HG03575 (cell line): ENCODE measurements around the gene MAJIN.

ENCODE experiments used
- ATAC-seq: cut with Tn5 transposase; IDR thresholded peaks from one replicate; pipeline ENCODE4 v1.9.1; 2021; ENCODE audit not compliant: unreplicated experiment, insufficient number of reproducible peaks, low FRiP score; ENCODE audit errors: extremely low read depth

Gene MAJIN

DNA sequence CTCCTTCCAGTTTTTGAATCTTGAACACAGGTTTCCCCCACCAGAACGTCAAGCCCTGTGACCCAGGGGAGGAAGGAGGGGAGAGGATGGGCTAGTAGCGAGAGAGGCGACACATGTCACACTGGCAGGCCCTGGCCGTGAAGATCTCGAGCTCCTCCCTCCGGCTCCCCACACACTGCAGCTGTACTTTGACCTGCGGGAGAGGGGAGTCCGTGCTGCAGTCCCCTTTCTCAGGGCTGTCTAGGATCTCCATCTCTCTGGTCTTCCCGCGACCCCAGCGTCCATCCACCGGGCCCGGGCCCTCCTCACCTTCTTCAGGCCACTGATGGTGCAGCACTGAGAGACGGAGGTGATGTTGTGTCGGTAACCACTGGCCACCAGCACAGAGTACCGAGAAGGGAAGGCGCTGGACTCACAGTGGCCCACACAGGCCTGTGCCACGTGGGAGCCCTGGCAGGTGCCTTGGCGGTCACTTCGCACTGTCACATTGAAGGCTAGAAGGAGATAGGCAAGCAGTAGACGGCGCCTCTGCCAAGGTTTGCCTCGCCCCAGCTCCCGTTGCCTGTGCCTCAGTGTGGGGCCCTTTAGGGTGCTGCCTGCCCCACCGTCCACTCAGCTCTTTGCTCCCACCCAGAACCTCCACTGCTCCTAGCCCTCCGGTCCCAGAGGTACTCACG lies 37.1 kb downstream of the MAJIN start:
- no peak for ATAC-seq

DNA sequence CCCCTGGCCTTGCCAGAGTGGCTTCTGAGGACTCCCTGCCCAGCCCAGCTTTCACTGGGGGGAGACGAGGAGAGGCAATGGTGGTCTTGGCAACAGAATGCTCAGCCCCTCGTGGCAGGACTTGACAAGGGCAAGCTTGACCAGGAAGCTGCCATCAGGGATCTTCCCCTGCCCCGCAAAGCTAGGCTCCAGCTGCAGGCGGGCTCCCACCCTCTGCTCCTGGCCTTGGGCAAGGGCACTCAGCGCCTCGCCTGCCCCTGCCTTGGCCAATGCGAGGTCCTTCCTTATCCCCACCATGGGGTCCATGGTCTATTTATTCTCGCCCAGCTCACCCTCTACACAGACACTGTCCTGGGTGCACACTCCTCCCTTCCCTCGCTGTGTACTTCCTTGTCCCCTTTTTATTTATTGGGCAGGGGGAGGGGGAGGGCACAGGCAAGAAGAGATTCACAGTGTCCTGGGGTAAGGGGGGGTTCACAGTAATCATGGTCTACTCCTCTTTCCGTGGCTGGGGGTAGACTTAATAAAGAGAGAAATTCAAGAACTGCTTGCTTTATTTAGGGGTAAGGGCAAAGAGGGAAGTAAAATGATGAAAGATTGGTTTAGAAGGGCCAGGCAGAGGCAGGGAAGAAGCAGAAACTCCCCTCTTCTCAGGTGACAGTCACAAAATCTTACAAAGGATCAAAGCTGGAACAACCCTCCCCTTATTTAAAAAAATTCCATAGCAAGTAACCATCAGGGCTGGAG lies 37.8 kb downstream of the MAJIN start:
- no peak for ATAC-seq

DNA sequence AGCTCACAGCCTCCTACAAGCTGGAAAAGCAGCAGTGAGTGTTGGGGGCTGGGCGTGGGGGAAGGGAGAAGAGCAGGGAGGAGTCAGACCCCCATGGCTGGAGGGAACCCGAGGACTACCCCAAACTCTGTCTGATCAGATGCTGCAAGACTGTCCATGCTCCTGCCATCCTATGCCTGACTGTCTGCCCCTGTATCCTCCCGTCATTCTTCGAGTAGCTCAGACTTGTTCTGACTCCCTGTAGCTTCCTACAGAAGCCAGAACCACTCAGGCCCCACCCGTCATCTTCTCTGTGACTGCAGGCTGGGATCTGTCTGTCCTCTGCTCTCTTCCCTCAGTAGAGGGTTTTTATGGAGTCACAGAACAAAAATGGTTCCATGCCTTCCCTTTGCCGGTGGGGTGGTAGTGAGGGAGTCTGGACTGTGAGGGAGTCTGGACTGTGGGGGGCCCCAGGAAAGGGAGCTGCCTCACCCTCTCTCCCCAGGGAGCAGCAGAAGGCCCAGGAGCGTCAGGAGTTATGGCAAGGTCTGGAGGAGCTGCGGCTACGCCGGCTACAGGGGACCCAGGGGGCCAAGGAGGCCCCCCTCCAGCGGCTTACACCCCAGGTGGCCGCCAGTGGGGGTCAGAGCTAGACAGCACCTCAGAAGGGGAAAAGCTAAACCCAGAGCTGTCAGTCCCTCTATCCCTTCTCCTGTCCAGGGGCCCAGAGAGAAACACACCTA lies 38.5 kb downstream of the MAJIN start:
- no peak for ATAC-seq

GRCh38 chr11:64932324-64932723 lies 39.6 kb downstream of the MAJIN start:
- ATAC-seq, result no peak

DNA sequence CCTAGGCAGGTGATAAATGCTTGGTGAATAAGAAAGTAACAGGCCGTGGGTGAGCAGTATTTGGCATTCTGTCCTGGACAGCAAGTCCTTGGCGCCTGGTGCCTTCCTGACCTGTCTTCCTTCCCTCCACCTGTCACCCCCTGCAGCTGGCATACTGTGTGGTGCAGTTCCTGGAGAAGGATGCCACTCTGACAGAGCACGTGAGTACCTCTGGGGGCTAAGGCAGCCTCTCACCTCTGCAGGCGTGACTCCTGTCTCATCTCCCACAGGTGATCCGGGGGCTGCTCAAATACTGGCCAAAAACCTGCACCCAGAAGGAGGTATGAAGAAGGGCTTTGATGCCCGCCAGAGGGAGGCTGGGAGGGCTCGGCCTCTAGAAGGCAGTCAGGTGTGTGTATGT lies 40.6 kb downstream of the MAJIN start:
- ATAC-seq, result no peak

- no peak for ATAC-seq
Observed at GRCh38 chr11:64930340-64930739, 41.6 kb downstream of the MAJIN start.

DNA sequence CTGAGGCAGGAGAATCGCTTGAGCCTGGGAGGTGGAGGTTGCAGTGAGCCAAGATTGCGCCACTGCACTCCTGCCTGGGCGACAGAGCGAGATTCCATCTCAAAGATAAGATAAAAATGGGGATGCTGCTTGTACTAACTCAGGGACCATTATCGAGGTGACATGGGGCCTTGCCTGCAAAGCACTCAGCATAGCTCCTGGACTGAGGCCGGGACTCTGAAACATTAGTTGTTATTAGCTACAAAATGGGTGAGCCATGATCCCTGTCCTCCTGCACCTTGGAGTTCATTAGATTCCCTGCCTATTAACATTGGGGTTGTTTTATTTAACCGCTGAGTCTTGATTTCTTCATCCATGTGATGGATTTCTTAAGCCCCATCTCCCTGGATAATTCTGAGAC lies 42.3 kb downstream of the MAJIN start:
- ATAC-seq, result no peak

- ATAC-seq, result no peak
Observed at GRCh38 chr11:64928957-64929356, 43.0 kb downstream of the MAJIN start.

DNA sequence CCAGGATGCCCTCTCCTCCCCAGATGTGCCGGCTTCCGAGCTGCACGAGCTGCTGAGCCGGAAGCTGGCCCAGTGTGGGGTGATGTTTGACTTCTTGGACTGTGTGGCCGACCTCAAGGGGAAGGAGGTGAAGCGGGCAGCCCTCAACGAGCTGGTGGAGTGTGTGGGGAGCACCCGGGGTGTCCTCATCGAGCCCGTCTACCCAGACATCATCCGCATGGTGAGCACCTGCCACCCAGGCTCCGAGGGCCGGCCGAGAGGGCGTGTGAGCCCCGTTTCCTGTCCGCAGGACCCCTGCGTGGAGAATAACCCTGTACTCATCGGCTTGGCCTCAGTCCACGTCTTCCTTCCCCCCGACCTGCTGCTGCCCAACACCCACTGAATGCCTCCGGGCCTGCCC lies 45.2 kb downstream of the MAJIN start:
- ATAC-seq, result no peak

GRCh38 chr11:64925536-64926436 lies 46.1 kb downstream of the MAJIN start:
- no peak for ATAC-seq

DNA sequence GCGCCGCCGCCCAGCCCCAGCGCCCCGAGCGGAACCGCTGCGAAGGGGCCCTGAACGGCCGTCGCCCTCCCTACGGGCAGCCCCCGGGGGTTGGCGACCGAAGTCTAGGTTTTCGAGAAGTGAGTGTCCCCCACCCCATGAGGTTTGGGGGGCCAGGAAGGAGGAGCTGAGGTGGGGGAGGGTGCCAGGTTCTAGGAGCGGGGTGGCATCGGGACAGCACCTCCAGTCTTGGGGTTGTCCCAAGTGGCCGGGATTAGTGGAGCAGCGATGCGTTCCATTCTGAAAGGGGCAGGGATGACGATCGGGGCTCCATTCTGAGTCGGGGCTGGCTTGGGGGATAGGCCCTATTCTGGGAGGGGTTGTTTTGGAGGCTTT lies 47.0 kb downstream of the MAJIN start:
- no peak for ATAC-seq

- peak; percentile 49 for ATAC-seq
Observed at GRCh38 chr11:64923944-64924909, 47.7 kb downstream of the MAJIN start, which contains the start of gene PPP2R5B. PPP2R5B (plus strand) TSS chr11:64924689; CDS start chr11:64925735, 1,046 bp downstream.

DNA sequence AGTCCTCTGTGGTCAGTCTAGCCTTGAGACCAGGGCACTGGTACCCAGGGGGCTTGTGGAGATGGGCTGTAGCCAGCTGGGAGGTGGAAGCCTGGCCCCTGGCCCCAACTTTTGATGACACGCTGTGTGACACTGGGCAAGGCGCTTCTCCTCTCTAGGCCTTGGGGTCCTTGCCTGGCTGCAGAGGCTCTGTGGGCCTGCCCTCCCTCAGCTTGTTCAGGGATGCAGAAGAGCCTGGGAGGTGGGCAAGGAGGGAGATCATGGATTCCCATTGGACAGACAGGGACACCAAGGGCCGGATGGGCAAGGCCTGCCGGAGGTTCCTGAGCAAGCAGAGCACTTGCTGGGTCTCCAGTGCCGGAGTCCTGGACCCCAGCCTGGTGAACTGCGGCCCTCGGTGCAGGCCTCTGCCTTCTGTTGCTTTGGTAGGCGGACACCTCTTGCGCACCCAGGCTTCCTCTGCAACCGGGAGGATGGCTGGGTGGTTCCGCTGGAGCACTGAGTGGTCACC lies 48.7 kb downstream of the MAJIN start:
- ATAC-seq, result no peak

DNA sequence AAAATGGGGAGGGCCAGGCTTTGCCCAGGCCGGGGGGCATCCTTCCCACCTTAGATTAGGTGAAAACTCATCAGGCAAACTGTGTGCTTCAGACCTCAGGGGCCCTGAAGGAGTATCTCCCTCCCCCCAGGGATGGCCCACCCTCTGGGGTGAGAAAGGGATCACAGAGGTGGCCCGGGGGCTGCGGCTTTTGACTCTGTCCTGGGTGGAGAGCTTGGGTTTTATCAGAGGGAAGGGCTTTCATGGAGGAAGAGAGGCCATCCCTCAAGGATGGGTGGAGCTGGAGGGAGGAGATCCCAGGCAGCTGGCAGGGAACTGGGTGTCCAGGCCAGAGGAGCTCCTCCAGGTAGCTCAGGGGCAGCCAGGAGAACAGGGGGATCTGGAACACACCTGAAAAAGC lies 50.5 kb downstream of the MAJIN start:
- no peak for ATAC-seq

DNA sequence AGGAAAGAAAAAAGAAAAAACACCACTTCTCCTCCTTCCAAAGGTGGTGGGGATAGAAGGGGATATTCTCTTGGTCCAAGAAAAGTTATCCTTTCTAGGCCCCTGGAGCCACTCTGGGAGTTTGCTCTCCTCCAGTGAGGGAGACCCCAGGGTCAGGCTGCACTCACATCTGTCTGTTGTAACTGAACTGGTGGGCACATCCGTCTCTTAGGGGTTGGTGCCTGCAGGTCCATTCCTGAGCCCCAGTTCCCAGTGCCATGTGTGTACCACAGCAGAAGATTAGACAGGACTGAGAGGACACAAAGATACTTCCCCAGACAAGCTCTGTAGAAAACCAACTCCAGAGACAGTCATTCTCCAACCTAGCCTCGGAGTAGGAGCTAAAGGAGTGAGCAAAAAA lies 51.8 kb downstream of the MAJIN start:
- ATAC-seq, result no peak

- no peak for ATAC-seq
Observed at GRCh38 chr11:64919627-64920026, 52.3 kb downstream of the MAJIN start.

- ATAC-seq, result no peak
Observed at GRCh38 chr11:64918017-64918416, 53.9 kb downstream of the MAJIN start.

DNA sequence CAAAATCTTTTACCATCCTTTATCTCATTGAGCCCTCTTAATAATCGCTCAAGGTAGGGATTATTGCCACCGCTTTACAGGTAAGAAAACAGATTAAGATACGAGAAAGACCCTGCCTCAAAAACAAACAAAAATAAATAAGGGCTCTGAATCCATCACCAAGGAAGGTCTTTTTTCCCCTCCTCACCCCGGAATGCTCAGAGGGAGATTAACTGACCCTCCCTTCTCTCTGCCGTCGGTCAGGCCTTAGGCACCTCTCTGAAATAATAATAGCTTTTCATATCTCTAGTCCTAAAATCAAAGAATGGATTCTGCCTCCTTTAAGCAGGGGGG lies 54.3 kb downstream of the MAJIN start:
- no peak for ATAC-seq
